ENCODE data around the gene HSPA12B. TPM values are rescaled to one million over a fixed set of nuclear protein-coding genes. Genes with fewer than 3 reads are reported as not detected.

The HSPA12B gene
- total and polyA plus RNA-seq, 8 donors, result 14.6 to 31.8 (median 22.9) TPM

DNA sequence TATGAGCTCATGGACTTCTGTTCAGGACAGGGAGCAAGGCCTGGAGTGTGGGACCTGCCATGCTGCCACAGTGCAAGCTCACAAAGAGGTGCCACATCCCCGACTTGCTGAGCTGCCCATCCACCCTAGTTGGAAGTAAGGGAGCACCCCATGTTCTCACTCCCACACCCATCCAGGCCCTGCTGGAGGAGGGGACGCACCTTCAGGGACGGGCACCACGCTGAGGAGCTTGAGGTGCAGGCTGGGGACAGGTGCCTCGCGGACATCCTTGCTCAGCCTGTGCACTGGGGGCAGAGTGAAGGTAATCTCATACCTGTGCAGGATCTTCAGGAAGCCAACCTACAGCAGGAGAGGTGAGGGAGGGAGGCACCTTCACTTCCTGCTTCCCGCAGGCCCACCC lies 22.8 kb downstream of the HSPA12B start:
- Histone ChIP-seq H3K4me3 (no peak overlapping the region), H3K27ac (no peak overlapping the region), H3K4me1 (peaks cover 0 to 33% of the 10 kb centered on the region in 2 donors), H3K9me3 (no peaks in the 10 kb centered on the region), H3K36me3 (peaks cover 0 to 65% of the 10 kb centered on the region in 2 donors), H3K27me3 (peaks cover 0 to 17% of the 10 kb centered on the region in 2 donors)
- ATAC-seq, result no peak
- intact Hi-C loops (cut with DNase I), result no loop called here
- no peak for TF ChIP-seq CTCF (IDR thresholded peaks at IDR 0.05)
- no peak for DNase-seq

DNA sequence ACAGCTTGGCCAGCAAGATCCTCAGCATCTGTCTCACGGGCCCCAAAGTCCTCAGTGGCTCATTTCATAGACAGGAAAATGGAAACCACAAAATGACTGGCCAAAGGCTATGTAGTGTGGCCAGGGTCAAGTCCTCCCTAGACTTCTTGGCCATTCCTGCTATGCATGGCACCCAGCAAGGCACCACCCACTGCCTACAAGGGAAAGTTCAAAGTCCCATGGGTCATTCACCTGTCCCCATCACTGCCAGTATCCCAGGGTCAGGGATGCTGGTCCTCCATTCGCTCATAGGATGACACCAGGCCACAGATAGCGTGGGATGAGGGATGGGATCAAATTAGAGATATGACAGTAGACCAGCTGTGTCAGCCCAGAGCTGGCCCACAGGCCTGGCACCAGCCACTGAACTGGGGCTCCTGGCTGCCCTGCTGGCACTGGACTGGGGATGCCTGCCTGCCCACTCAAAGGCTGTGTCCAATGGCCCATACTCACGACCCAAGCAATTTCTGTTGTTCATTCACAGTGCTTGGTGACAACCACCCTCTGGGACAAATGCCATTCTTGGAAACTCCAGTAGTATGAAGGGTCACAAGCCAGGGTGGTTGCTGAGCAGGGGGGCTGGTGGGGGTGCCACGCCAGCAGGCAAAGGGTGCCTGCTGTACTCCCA lies 23.5 kb downstream of the HSPA12B start:
- intact Hi-C loops (cut with DNase I), result no loop called here
- H3K27me3 ChIP-seq, result peaks cover 0 to 10% of the 10 kb centered on the region in 2 donors
- H3K27ac ChIP-seq, result no peak overlapping the region
- TF ChIP-seq CTCF (IDR thresholded peaks at IDR 0.05), result no peak
- H3K36me3 ChIP-seq, result peaks cover 0 to 58% of the 10 kb centered on the region in 2 donors
- DNase-seq, result no peak
- H3K4me3 ChIP-seq, result no peak overlapping the region
- H3K4me1 ChIP-seq, result peaks cover 0 to 32% of the 10 kb centered on the region in 2 donors
- ATAC-seq, result no peak
- no peaks in the 10 kb centered on the region for H3K9me3 ChIP-seq

- no peak overlapping the region for H3K27ac ChIP-seq
- ATAC-seq (no peak), DNase-seq (no peak)
- H3K27me3 ChIP-seq, result no peaks in the 10 kb centered on the region
- no peak for TF ChIP-seq CTCF (IDR thresholded peaks at IDR 0.05)
- H3K9me3 ChIP-seq, result no peaks in the 10 kb centered on the region
- H3K4me3 ChIP-seq, result no peak overlapping the region
- H3K36me3 ChIP-seq, result peaks cover 0 to 45% of the 10 kb centered on the region in 2 donors
- intact Hi-C loops (cut with DNase I), result no loop called here
- H3K4me1 ChIP-seq, result peaks cover 0 to 19% of the 10 kb centered on the region in 2 donors
Measured at GRCh38 chr20:3757268-3757667, 24.8 kb downstream of the HSPA12B start.

DNA sequence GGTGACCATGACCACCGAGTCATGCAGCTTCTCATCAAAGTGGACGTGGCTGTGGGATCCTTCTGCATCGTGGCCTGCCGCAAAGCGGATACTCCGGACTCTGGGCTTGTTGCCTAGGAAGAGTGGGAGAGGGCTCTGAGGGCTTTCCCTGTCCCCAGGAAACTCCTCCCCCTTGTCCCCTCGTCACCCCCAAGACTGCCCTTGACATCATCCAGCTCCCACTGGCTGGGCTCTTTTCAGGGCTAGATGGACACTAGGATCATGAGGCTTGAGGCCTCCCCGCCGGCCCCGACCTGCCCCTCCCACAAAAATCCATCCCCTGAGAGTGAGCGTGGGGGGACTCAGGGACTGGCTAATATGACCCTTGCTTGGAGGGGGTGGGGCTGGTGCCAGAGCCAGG lies 26.1 kb downstream of the HSPA12B start:
- Histone ChIP-seq H3K27ac (no peak overlapping the region), H3K9me3 (no peaks in the 10 kb centered on the region), H3K4me3 (no peak overlapping the region), H3K4me1 (peaks cover 0 to 9% of the 10 kb centered on the region in 2 donors), H3K36me3 (peaks cover 0 to 42% of the 10 kb centered on the region in 2 donors), H3K27me3 (no peaks in the 10 kb centered on the region)
- ATAC-seq (no peak), DNase-seq (no peak)
- TF ChIP-seq CTCF (IDR thresholded peaks at IDR 0.05), result no peak
- intact Hi-C loops (cut with DNase I), result no loop called here

DNA sequence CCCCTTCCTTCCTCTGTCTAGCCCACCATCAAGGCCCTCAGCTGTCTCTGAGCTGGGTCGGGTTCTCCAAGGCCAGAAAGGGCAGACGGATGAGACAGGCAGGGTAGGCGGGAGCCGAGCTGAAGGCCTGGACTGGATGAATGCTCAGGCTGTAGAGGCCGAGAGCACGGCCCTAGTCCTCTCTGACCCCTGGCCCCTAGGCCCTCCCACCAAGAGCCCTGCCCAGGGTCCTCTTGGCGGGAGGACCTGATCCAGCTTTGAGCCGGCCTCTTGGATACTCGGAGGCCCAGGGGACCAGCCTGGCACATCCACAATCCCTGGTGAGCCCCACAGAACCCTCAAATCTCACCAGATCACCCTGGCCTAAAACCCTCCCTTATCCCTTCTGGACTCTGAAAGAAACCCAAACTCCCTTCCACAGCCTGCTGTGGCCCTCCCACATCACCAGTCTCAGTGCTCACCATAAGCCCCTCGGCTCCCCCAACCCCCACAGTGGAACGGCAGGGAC lies 26.9 kb downstream of the HSPA12B start:
- Histone ChIP-seq H3K4me3 (no peak overlapping the region), H3K9me3 (no peaks in the 10 kb centered on the region), H3K4me1 (peaks cover 0 to 17% of the 10 kb centered on the region in 2 donors), H3K27me3 (no peaks in the 10 kb centered on the region), H3K27ac (no peak overlapping the region), H3K36me3 (peaks cover 0 to 36% of the 10 kb centered on the region in 2 donors)
- no peak for ATAC-seq
- no peak for TF ChIP-seq CTCF (IDR thresholded peaks at IDR 0.05)
- intact Hi-C loops (cut with DNase I), result no loop called here
- DNase-seq, result no peak

All from left lung (tissue), 10 donors.